GM21717 (cell line): ENCODE data around the gene TEX52.

Experiments
- ATAC-seq: cut with Tn5 transposase; IDR thresholded peaks from one replicate; pipeline ENCODE4 v1.9.1; 2021; ENCODE audit warnings: mild to moderate bottlenecking, moderate library complexity; ENCODE audit not compliant: unreplicated experiment

The TEX52 gene

GRCh38 chr12:2857021-2857431 lies at the start of gene TEX52:
Gene TEX52, minus strand, starts transcription at chr12:2857039. Its CDS starts 13 bp downstream, at chr12:2857026.
- ATAC-seq, result no peak

GRCh38 chr12:2904260-2904659 lies 47.4 kb upstream of the TEX52 start:
- no peak for ATAC-seq

GRCh38 chr12:2902272-2902880 lies 45.5 kb upstream of the TEX52 start:
- no peak for ATAC-seq

GRCh38 chr12:2900642-2901041 lies 43.8 kb upstream of the TEX52 start:
- ATAC-seq, result no peak

- ATAC-seq, result no peak
These were observed 40.6 kb upstream of the TEX52 start for GRCh38 chr12:2897418-2897817.

- no peak for ATAC-seq
These were observed 38.7 kb upstream of the TEX52 start for GRCh38 chr12:2895511-2895910.

GRCh38 chr12:2895051-2895451 lies 38.2 kb upstream of the TEX52 start:
- ATAC-seq, result no peak

GRCh38 chr12:2893007-2893406 lies 36.2 kb upstream of the TEX52 start:
- ATAC-seq, result no peak

GRCh38 chr12:2892246-2892645 lies 35.4 kb upstream of the TEX52 start:
- no peak for ATAC-seq

- peak; percentile 9 for ATAC-seq
These were observed 34.6 kb upstream of the TEX52 start for GRCh38 chr12:2891240-2892053.

- peak; percentile 94 for ATAC-seq
These were observed 33.8 kb upstream of the TEX52 start, which contains the start of gene TULP3 for GRCh38 chr12:2890388-2891239. Gene TULP3, plus strand, starts transcription at chr12:2890891. Its CDS starts 57 bp downstream, at chr12:2890948.

- no peak for ATAC-seq
These were observed 33.2 kb upstream of the TEX52 start for GRCh38 chr12:2890001-2890387.

- no peak for ATAC-seq
These were observed 30.1 kb upstream of the TEX52 start for GRCh38 chr12:2886768-2887450.

- ATAC-seq, result no peak
These were observed 28.0 kb upstream of the TEX52 start for GRCh38 chr12:2884810-2885209.

GRCh38 chr12:2879853-2880252 lies 23.0 kb upstream of the TEX52 start:
- no peak for ATAC-seq

- no peak for ATAC-seq
These were observed 21.3 kb upstream of the TEX52 start for GRCh38 chr12:2877953-2878732.

- peak; percentile 50 for ATAC-seq
These were observed 20.5 kb upstream of the TEX52 start, which contains the start of the genes FOXM1 and RHNO1 for GRCh38 chr12:2877047-2877952. Gene FOXM1, minus strand, starts transcription at chr12:2877174. Its CDS starts 2,696 bp downstream, at chr12:2874478. Gene RHNO1, plus strand, starts transcription at chr12:2877223. Its CDS starts 8,144 bp downstream, at chr12:2885367.

- peak; percentile 36 for ATAC-seq
These were observed 19.7 kb upstream of the TEX52 start for GRCh38 chr12:2876431-2877046.
